ENCODE data around the gene DAZAP2. TPM values are rescaled to one million over a fixed set of nuclear protein-coding genes. Genes with fewer than 3 reads are reported as not detected.

Gene DAZAP2, protein sequence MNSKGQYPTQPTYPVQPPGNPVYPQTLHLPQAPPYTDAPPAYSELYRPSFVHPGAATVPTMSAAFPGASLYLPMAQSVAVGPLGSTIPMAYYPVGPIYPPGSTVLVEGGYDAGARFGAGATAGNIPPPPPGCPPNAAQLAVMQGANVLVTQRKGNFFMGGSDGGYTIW
- 76.9 to 95.6 TPM (median 77.9 TPM) in 3 replicates for total RNA-seq
- long read RNA-seq, transcript DAZAP2-214 (2 exons, 3,664 nt): minor isoform, 5 of 121 reads
- long read RNA-seq, transcript DAZAP2-201 (4 exons, 2,598 nt): major isoform, 106 of 121 reads
- long read RNA-seq, partial matches to known transcripts: 2 of 121 reads
- long read RNA-seq, other reads (novel, unspliced or antisense): 6 of 121 reads

DNA sequence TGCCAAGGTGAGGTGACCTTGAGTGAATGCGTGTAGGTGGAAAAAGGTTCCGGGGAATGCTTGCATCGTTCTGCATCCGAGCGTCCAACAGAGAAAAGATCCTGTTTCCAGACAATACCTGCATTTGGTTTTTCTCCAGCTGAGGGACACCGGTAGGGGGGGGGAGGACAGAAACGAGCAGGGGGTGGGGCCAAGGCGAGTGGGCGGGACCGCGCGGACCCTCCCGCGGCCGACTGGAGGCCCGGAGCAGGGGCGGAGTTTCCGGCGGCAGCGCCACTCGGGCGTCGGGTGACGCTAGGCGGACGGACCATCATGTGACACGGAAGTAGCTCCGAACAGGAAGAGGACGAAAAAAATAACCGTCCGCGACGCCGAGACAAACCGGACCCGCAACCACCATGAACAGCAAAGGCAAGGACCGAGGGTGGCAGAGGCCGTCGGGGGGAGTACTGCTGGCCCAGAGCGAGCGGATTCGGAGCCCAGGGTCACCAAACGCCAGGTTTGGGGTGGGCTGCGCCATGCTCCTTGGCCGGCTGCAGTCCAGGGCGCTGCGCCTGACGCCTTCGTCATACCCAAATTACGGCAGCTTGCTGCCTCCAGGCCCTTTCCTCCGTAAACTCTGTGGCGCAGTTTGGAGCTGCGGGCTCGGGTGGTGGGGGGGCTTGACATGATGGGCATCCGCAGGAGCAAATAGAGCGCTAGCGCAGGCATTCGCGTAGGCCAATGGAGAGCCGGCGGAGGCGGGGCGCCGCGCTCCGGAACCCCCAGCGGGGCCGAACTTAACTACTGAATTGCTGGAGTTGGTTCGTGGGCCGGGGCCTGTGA, at the start of gene DAZAP2:
DAZAP2 (plus strand) TSS at position 317 of the 825 bp plus-strand sequence; CDS start at position 399, 82 bp downstream.
- no peaks in the 10 kb centered on the region for H3K27me3 Mint-ChIP-seq (ENCODE audit: low read depth)
- peak within 1 kb of the TSS; percentile 100 for H3K27ac Mint-ChIP-seq (ENCODE audit: unreplicated experiment)
- peaks cover 12% of the 10 kb centered on the region for H3K36me3 Mint-ChIP-seq (ENCODE audit: low read depth)
- TF ChIP-seq, protein P1, sequence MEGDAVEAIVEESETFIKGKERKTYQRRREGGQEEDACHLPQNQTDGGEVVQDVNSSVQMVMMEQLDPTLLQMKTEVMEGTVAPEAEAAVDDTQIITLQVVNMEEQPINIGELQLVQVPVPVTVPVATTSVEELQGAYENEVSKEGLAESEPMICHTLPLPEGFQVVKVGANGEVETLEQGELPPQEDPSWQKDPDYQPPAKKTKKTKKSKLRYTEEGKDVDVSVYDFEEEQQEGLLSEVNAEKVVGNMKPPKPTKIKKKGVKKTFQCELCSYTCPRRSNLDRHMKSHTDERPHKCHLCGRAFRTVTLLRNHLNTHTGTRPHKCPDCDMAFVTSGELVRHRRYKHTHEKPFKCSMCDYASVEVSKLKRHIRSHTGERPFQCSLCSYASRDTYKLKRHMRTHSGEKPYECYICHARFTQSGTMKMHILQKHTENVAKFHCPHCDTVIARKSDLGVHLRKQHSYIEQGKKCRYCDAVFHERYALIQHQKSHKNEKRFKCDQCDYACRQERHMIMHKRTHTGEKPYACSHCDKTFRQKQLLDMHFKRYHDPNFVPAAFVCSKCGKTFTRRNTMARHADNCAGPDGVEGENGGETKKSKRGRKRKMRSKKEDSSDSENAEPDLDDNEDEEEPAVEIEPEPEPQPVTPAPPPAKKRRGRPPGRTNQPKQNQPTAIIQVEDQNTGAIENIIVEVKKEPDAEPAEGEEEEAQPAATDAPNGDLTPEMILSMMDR (IDR thresholded peaks at IDR 0.05): peak; percentile 41
- H3K9me3 Mint-ChIP-seq (ENCODE audit: low read depth): no peaks in the 10 kb centered on the region
- H3K4me3 Mint-ChIP-seq (ENCODE audit: unreplicated experiment): peak within 1 kb of the TSS; percentile 94
- DNase-seq (ENCODE audit: low spot score): peak; percentile 97
- peaks cover 24% of the 10 kb centered on the region for H3K4me1 Mint-ChIP-seq (ENCODE audit: low read depth)

DNA sequence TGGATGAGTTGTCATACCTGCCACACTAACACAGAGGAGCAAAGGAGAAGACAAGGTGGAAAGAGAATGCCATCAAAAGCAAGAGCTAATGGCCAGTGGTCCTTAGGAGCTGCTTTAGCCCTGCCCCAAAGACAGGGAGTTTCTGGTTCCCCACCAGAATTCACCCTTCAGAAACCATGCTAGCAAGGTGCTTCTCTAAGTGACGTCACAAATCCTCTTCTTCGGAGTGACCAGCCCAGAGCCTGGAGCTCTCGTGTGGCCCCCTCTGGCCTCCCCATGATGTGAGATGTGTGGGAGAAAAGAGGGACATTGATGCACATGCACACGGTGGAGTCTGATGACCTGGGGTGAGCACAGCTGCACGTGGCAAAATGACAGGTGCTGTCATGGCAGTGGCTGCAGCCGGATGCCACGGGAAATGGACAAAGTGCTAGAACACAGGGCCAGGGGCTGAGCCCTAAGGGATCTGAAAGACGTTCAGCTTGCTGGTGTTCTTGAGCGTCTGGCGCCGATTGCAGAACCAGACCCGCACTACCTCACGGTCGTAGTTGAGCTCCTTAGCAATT, 48.8 kb upstream of the DAZAP2 start:
- Mint-ChIP-seq H3K9me3 (ENCODE audit: low read depth) (no peaks in the 10 kb centered on the region), H3K4me3 (ENCODE audit: unreplicated experiment) (no peak overlapping the region), H3K4me1 (ENCODE audit: low read depth) (no peaks in the 10 kb centered on the region), H3K27ac (ENCODE audit: unreplicated experiment) (no peak overlapping the region), H3K27me3 (ENCODE audit: low read depth) (no peaks in the 10 kb centered on the region), H3K36me3 (ENCODE audit: low read depth) (no peaks in the 10 kb centered on the region)
- peak; percentile 41 for DNase-seq (ENCODE audit: low spot score)
- TF ChIP-seq, protein P1 (IDR thresholded peaks at IDR 0.05): no peak

DNA sequence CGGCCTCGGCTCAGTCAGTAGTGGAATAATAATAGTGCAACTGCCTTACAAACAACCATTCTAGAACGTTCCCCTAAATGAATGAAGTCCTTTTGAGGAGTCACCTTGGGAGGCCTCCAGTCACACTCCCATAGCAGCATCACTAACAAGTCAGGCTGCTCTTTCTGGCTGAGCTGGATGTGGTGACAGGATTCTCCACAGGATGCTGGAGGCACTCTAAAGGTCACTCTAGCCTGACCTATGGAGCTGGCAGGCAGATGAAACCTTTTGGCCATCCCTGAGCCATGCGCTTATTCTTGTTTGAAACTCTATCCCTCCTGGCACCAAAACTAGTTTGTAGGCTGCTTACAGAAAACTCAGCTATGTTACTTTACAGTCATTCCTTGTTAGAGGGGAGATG, 47.8 kb upstream of the DAZAP2 start:
- no peaks in the 10 kb centered on the region for H3K9me3 Mint-ChIP-seq (ENCODE audit: low read depth)
- no peak overlapping the region for H3K4me3 Mint-ChIP-seq (ENCODE audit: unreplicated experiment)
- H3K4me1 Mint-ChIP-seq (ENCODE audit: low read depth): no peaks in the 10 kb centered on the region
- H3K27me3 Mint-ChIP-seq (ENCODE audit: low read depth): no peaks in the 10 kb centered on the region
- TF ChIP-seq, protein P1 (IDR thresholded peaks at IDR 0.05): no peak
- DNase-seq (ENCODE audit: low spot score): no peak
- H3K27ac Mint-ChIP-seq (ENCODE audit: unreplicated experiment): no peak overlapping the region
- no peaks in the 10 kb centered on the region for H3K36me3 Mint-ChIP-seq (ENCODE audit: low read depth)

DNA sequence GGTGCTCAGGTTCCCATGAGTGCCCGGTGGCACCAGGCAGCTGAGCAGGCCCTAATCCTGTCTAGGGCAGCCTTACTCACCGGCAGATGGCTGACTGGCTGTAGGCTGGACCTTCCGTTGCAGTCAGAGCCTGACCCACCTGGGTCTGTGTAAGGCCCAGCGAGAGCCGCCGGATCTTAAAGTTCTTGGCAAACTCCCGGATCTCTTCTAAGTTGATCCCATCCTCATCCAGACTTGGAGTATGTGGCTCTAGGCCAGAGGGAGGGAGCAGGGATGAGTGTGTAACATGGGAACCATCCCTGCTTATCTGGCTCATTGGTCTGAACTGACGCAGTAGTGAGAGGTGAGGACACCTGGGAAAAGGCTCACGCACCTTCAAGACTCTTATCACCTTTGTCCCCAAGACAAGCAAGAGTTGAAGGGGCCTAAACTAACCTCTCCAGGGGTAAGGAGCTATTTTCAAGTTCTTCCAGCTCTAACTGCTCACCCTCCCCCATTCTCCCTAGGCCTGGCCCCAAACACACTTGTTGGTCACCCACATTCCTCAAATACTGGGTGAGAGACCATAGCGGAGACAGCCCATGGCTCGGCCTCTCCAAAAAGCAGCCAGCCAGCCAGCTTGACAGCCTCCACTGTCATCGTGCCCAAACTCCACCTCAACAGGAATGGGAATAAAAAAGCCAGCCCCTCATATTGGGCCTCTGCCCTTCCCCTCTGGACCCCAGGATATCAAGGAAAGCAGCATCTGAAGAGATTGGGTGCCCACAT, 46.9 kb upstream of the DAZAP2 start:
- Mint-ChIP-seq H3K27ac (ENCODE audit: unreplicated experiment) (no peak overlapping the region), H3K4me1 (ENCODE audit: low read depth) (no peaks in the 10 kb centered on the region), H3K27me3 (ENCODE audit: low read depth) (no peaks in the 10 kb centered on the region), H3K4me3 (ENCODE audit: unreplicated experiment) (no peak overlapping the region), H3K36me3 (ENCODE audit: low read depth) (no peaks in the 10 kb centered on the region), H3K9me3 (ENCODE audit: low read depth) (no peaks in the 10 kb centered on the region)
- peak; percentile 54 for DNase-seq (ENCODE audit: low spot score)
- TF ChIP-seq, protein P1 (IDR thresholded peaks at IDR 0.05): no peak

Data from chondrocyte (in vitro differentiated cells).